Stimulated activated CD4-positive, alpha-beta T cell treated with anti-CD3 and anti-CD28 coated beads, Interleukin-4, amount 100 ng/mL, for 24 hours (primary cell): ENCODE results near the gene ACTN3.
"Not testable (repeated sequence)": the region's sequence is repeated elsewhere in the genome, so short reads cannot be mapped to it uniquely, and the experiment has no call there.

Experiments
- DNase-seq: peaks from one replicate; pipeline ENCODE4 v3.0.0-alpha.2; 2020

ACTN3 gene

DNA sequence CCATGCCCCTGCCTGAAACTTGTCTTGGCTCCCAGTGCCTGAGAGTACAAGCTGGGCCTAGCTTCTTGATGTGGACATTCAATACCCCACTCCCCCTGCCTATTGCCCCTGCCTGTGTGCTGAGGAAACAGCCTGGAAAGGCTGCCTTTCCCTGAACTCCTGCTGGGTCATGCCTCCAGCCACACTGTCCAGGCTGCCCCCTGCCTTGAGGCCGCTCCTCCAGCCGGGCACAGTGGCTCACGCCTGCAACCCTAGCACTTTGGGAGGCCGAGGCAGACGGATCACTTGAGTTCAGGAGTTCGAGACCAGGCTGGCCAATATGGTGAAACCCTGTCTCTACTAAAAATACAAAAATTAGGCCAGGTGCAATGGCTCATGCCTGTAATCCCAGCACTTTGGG is 56.4 kb downstream of the ACTN3 start:
- DNase-seq: no peak

DNA sequence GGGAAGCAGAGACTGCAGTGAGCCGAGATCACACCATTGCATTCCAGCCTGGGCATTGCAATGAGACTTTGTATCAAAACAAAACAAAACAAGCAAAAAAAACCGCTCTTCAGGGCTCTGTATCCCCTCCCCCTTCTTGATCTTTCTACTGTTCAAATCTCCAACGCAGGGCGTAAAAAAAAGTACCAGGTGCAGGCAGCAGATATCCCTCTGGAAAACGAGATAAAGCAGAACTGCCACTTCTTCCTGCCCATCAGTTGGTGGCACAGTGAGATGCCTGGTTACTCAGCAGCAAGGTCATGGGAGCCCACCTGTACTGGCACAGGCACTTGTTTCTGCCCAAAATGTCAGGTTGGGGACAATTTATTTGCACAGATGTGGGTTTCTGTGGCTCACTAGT is 57.5 kb downstream of the ACTN3 start:
- DNase-seq: no peak

DNA sequence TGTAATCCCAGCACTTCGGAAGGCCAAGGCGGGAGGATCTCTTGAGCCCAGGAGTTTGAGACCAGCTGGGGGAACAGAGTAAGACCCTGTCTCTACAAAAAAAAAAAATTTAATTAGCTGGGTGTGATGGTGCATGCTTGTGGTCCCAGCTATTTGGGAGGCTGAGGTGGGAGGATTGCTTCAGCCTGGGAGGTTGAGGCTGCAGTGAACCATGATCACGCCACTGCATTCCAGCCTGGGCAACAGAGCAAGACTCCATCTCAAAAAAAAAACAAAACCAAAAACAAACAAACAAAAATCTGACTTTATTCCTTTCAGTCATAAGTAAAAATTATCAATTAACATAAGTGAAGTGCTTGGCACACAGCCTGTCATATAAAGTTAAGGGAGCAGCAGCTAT is 59.9 kb downstream of the ACTN3 start:
- DNase-seq: not testable (repeated sequence)

DNA sequence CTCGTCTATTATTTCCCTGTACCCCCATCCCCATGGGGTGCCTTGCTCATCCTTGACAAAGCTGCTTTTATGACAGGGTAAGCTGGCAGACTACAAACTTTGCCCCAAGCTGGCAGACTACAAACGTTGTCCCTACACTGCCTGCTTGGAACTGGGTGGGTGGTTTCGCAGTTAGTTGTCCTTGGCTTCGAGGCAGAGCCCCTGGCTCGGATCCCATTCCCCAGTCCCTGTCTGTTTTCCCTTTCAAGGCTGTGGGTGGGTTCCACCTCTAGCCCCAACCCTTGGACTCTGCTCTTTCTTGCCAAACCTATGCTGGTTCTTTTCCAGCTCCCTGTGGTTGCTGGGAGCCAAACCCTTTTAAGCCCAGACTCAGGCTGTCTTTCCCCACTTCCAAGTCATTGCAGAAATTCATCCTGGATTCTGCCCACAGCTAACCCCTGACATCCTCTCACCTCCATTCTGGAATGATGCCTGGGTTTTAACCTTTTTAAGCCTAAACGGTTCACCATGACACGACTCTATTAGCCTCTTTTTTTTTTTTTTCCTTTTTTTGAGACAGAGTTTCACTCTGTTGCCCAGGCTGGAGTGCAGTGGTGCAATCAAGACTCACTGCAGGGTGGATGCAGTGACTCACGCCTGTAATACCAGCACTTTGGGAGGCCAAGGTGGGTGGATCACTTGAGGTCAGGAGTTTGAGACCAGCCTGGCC is 60.6 kb downstream of the ACTN3 start:
- DNase-seq: no peak

DNA sequence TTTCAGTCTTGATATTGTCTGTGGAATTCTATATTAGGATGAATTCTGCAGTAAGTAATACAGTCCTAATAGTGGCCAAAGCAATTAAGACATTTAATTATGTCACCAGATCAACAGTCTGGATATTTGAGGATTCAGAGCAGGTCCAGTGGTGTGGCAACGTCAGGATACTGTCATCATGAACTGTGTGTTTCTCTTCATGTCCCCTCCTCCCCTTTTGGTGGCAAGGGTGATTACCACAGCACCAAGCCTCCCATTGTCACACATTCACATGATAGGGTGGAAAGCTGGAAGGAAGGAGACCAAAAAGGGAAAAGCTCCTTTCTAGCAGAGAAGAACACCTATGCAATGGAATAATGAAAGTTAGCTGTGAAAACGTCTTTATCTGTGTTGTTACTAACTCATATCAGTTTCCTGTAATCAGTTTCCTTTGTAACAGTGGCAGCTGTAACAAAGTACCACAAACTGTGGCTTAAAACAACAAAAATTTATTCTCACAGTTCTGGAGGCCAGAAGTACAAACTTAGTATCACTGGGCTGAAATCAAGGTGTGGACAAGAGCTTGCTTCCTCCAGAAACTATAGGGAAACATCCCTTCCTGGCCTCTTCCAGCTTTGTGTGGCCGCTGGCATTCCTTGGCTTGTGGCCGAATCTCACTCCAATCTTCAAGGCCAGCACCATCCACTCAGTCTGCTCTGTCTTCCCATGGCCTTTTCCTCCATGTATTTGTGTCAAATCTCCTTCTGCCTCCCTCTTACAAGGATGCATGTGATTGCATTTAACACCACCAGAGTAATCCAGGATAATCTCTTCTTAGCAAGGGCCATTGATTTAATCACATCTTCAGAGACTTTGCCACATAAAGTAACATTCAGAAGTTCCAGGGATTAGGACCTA is 63.3 kb downstream of the ACTN3 start:
- no peak for DNase-seq

DNA sequence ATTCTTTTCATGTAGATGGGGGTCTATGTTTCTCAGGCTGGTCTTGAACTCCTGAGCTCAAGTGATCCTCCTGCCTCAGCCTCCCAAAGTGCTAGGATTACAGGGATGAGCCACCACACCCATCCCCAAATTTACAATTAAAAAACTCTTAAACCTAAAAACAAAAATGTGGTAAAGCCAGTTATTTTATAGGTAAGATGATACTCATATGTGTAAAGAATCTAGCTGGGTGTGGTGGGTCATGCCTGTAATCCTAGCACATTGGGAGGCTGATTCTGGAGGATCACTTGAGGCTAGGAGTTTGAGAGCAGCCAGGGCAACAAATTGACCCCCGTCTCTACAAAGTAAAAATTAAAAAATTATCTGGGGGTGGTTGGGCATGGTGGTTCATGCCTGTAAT is 65.8 kb downstream of the ACTN3 start:
- DNase-seq: no peak
